ENCODE data around the gene CELF5.

The CELF5 gene

GRCh38 chr19:3253270-3253669 is 28.8 kb downstream of the CELF5 start:
- Histone ChIP-seq H3K9me3 (ENCODE audit: severe bottlenecking) (no peaks in the 10 kb centered on the region), H3K27ac (ENCODE audit: poor library complexity, severe bottlenecking) (no peak overlapping the region), H3K36me3 (ENCODE audit: low read depth) (no peaks in the 10 kb centered on the region), H3K4me3 (ENCODE audit: severe bottlenecking) (no peak overlapping the region), H3K27me3 (ENCODE audit: insufficient read depth, poor library complexity, severe bottlenecking) (no peaks in the 10 kb centered on the region), H3K4me1 (ENCODE audit: insufficient read depth, poor library complexity, severe bottlenecking) (no peaks in the 10 kb centered on the region)
- DNase-seq (ENCODE audit: low spot score) (no peak), ATAC-seq (ENCODE audit: low read depth) (no peak)
- TF ChIP-seq CTCF (IDR thresholded peaks at IDR 0.05; ENCODE audit: poor library complexity, severe bottlenecking): no peak

GRCh38 chr19:3254520-3254919 is 30.1 kb downstream of the CELF5 start:
- DNase-seq (ENCODE audit: low spot score): no peak
- Histone ChIP-seq H3K27ac (ENCODE audit: poor library complexity, severe bottlenecking) (no peak overlapping the region), H3K4me3 (ENCODE audit: severe bottlenecking) (no peak overlapping the region), H3K36me3 (ENCODE audit: low read depth) (no peaks in the 10 kb centered on the region), H3K9me3 (ENCODE audit: severe bottlenecking) (no peaks in the 10 kb centered on the region), H3K27me3 (ENCODE audit: insufficient read depth, poor library complexity, severe bottlenecking) (no peaks in the 10 kb centered on the region), H3K4me1 (ENCODE audit: insufficient read depth, poor library complexity, severe bottlenecking) (no peaks in the 10 kb centered on the region)
- no peak for TF ChIP-seq CTCF (IDR thresholded peaks at IDR 0.05; ENCODE audit: poor library complexity, severe bottlenecking)
- no peak for ATAC-seq (ENCODE audit: low read depth)

GRCh38 chr19:3257071-3257470 is 32.6 kb downstream of the CELF5 start:
- no peaks in the 10 kb centered on the region for H3K9me3 ChIP-seq (ENCODE audit: severe bottlenecking)

GRCh38 chr19:3262362-3262761 is 37.9 kb downstream of the CELF5 start:
- no peak for TF ChIP-seq CTCF (IDR thresholded peaks at IDR 0.05; ENCODE audit: poor library complexity, severe bottlenecking)
- ATAC-seq (ENCODE audit: low read depth) (no peak), DNase-seq (ENCODE audit: low spot score) (no peak)
- Histone ChIP-seq H3K36me3 (ENCODE audit: low read depth) (no peaks in the 10 kb centered on the region), H3K27me3 (ENCODE audit: insufficient read depth, poor library complexity, severe bottlenecking) (no peaks in the 10 kb centered on the region), H3K27ac (ENCODE audit: poor library complexity, severe bottlenecking) (no peak overlapping the region), H3K4me1 (ENCODE audit: insufficient read depth, poor library complexity, severe bottlenecking) (no peaks in the 10 kb centered on the region), H3K9me3 (ENCODE audit: severe bottlenecking) (no peaks in the 10 kb centered on the region), H3K4me3 (ENCODE audit: severe bottlenecking) (no peak overlapping the region)

More at GRCh38 chr19:3257071-3257470, 32.6 kb downstream of the CELF5 start:
- Histone ChIP-seq H3K27me3 (ENCODE audit: insufficient read depth, poor library complexity, severe bottlenecking) (no peaks in the 10 kb centered on the region), H3K36me3 (ENCODE audit: low read depth) (no peaks in the 10 kb centered on the region), H3K4me3 (ENCODE audit: severe bottlenecking) (no peak overlapping the region), H3K27ac (ENCODE audit: poor library complexity, severe bottlenecking) (no peak overlapping the region), H3K4me1 (ENCODE audit: insufficient read depth, poor library complexity, severe bottlenecking) (no peaks in the 10 kb centered on the region)
- ATAC-seq (ENCODE audit: low read depth) (no peak), DNase-seq (ENCODE audit: low spot score) (no peak)
- TF ChIP-seq CTCF (IDR thresholded peaks at IDR 0.05; ENCODE audit: poor library complexity, severe bottlenecking): no peak

- Histone ChIP-seq H3K4me1 (ENCODE audit: insufficient read depth, poor library complexity, severe bottlenecking) (no peaks in the 10 kb centered on the region), H3K36me3 (ENCODE audit: low read depth) (no peaks in the 10 kb centered on the region), H3K27me3 (ENCODE audit: insufficient read depth, poor library complexity, severe bottlenecking) (peaks cover 3% of the 10 kb centered on the region), H3K27ac (ENCODE audit: poor library complexity, severe bottlenecking) (no peak overlapping the region), H3K4me3 (ENCODE audit: severe bottlenecking) (no peak overlapping the region), H3K9me3 (ENCODE audit: severe bottlenecking) (no peaks in the 10 kb centered on the region)
- DNase-seq (ENCODE audit: low spot score) (no peak), ATAC-seq (ENCODE audit: low read depth) (no peak)
- no peak for TF ChIP-seq CTCF (IDR thresholded peaks at IDR 0.05; ENCODE audit: poor library complexity, severe bottlenecking)
Measured at GRCh38 chr19:3263866-3264265, 39.4 kb downstream of the CELF5 start.

Measured in RWPE2 (cell line).